CD4-positive, alpha-beta T cell treated with Interleukin-6 at 100 ng/mL for 8 hours (primary cell): ENCODE measurements around the gene OVCA2.
A peak's percentile ranks its signal among the peaks of the same experiment; 100 is the strongest.

Experiments
- DNase-seq: peaks from one replicate; pipeline ENCODE4 v3.0.0-alpha.2; 2020; ENCODE audit warnings: mixed read lengths, low spot score

OVCA2 gene

GRCh38 chr17:2054512-2055291 is 12.9 kb downstream of the OVCA2 start, which contains the start of gene HIC1:
TSS of gene HIC1 (plus strand) at chr17:2055103. CDS start at chr17:2056691, 1,588 bp downstream.
- peak; percentile 68 for DNase-seq

- peak; percentile 29 for DNase-seq
Observed at GRCh38 chr17:2055292-2056205, 13.7 kb downstream of the OVCA2 start.

GRCh38 chr17:2056206-2057174 is 14.7 kb downstream of the OVCA2 start:
- DNase-seq, result peak; percentile 48

- DNase-seq, result no peak
Observed at GRCh38 chr17:2057175-2057759, 15.4 kb downstream of the OVCA2 start.

GRCh38 chr17:2057760-2058585 is 16.2 kb downstream of the OVCA2 start:
- no peak for DNase-seq

GRCh38 chr17:2058586-2059546 is 17.0 kb downstream of the OVCA2 start:
- peak; percentile 40 for DNase-seq

GRCh38 chr17:2059547-2060384 is 17.9 kb downstream of the OVCA2 start:
- no peak for DNase-seq

GRCh38 chr17:2060385-2060658 is 18.5 kb downstream of the OVCA2 start:
- no peak for DNase-seq

GRCh38 chr17:2060681-2061440 is 19.0 kb downstream of the OVCA2 start:
- no peak for DNase-seq

- DNase-seq, result no peak
Observed at GRCh38 chr17:2061441-2061958, 19.7 kb downstream of the OVCA2 start.

- no peak for DNase-seq
Observed at GRCh38 chr17:2062571-2063183, 20.9 kb downstream of the OVCA2 start.

GRCh38 chr17:2063261-2064146 is 21.7 kb downstream of the OVCA2 start:
- DNase-seq, result no peak

GRCh38 chr17:2064147-2064489 is 22.3 kb downstream of the OVCA2 start:
- DNase-seq, result no peak

- no peak for DNase-seq
Observed at GRCh38 chr17:2064520-2064971, 22.7 kb downstream of the OVCA2 start.

- DNase-seq, result no peak
Observed at GRCh38 chr17:2064980-2065785, 23.4 kb downstream of the OVCA2 start.
